GM21447 (cell line): Measurements from ENCODE around the gene GMPS.
"Not testable (repeated sequence)": the region's sequence is repeated elsewhere in the genome, so short reads cannot be mapped to it uniquely, and the experiment has no call there.

Source experiments
- ATAC-seq: cut with Tn5 transposase; IDR thresholded peaks from one replicate; pipeline ENCODE4 v1.9.1; 2021; ENCODE audit not compliant: unreplicated experiment

The GMPS gene

DNA sequence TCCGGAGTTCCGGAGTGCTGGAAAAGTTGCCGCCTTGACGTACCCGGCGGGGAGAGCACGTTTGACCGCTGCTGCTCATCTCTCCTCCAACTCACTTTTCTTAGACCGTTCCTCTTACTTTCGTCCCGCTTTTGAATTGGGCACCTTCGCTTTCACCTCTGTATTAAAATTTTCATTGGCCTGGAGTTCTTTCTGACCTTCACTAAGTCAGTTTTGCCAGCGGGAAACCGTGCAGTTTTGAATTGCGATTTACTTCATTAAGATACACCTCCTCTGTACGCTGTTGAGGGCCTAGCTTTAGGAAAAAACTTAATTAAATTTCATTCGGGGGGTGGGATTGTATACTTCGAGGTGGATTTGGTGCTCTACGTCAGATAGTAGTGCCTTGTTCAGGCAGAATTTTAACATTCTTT lies 1.3 kb downstream of the GMPS start:
- ATAC-seq = peak; percentile 10

DNA sequence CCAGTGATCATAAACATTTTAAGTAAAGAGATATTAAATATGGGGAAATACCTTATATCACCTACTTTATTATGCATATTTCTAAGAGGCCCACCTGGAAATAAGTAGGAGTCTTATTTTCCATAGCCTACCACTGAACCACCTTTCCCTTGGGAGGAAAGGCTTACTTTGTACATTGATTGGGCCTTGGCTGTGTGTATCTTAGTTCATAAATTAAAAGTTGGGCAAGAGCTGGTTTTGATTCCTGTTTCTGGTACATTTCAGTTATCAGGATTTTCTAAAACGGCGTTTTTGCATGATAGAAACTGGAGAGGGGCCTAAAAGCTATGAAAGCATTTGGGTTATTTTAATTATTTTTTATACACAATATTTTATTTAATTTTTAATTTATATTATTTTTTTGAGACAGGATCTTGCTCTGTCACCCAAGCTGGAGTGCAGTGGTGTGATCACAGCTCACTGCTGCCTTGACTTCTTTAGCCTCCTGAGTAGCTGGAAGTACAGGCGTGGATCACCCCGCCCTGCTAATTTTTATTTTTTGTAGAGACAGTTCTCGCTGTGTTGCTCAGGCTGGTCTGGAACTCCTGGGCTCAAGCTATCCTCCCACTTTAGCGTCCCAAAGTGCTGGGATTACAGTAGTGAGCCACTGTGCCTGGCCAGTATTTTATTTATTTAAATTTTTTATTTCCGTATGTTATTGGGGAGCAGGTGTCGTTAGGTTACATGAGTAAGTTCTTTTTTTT lies 2.6 kb downstream of the GMPS start:
- ATAC-seq = no peak

DNA sequence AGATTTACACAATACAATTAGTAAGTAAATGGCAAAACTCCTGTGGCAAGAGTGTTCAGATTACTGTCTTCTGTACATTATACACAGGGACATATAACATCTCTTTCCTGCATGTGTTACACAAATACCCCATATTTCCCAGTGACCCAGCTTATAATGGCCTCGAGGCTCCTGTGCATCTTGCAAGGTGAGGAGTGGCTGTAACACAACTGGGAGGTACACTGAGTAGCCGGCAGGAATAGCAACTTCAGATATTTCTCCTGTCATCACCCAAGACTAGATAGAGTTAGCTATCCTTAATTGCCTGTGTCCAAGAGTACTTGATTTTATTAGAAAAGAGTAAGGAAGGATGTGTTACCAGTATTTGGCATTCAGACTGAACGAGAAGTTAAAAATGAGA lies 5.6 kb downstream of the GMPS start:
- ATAC-seq = no peak

DNA sequence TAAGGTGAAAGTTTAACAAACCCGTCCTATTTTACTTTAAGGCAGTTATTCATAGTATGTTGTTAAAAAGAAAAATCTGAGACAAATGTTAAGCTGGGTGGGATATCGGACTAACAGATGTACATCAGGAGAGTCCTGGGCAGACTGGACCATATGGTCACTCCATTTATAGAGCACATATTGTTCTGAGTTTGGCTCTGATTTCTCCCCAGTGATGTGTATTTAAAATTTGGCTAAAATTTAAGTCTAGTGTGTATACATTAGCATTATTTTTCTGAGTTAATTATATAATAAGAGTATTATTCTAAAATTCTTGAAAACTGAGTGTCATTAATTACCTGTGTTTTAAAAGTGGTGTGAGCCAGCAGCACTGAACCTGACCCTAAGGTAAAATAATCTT lies 6.1 kb downstream of the GMPS start:
- no peak for ATAC-seq

DNA sequence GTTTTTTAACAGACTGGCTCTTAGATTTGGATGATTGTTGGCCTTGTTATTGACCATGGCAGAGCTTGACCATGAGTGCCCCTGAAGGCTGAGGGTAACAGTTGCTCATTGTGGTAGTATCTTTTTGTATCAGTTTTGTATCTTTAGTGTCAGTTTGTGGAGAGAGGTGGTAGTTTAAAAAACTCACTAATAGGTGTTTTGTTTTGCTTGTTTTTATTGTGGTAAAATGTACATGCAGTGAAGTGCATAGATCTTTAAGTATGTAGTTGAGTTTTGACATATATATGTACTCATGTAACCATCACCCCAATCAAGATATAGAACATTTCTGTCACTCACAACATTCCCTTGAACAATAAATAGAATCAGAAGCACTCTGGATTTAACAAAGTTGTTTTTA lies 9.8 kb downstream of the GMPS start:
- peak; percentile 42 for ATAC-seq

DNA sequence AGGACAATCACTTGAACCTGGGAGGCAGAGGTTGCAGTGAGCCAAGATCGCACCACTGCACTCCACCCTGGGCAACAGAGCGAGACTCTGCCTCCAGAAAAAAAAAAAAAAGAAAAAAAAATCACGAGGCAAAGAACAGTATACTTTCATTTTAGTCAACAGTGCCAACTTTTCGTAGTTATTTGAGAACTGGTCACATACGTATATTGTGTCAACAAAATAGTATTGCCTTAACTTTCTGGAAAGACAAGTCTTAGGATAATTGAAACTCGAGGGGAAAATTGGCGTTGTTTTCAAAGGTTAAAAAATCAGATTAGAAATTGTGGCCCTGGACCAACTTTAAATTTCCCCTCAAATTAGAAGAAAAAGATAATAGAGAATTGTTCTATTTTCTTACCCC lies 13.8 kb downstream of the GMPS start:
- no peak for ATAC-seq

DNA sequence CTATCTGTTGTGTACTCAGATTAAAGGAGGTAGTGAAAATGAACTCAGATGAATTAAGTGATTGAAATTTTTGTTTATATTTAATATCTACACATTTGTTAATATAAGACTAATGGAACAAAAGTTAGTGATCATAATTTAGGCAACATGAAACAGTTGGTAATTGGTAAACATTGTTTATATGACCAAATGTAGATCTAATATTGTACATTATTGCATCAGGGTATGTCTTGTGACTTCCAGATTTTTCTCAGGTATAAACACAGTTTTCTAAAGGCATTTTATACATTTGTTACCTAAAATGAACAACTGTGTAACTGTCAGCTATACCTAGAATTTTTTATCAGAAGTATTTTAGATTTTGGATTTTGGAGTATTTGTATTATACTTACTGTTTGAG lies 14.8 kb downstream of the GMPS start:
- ATAC-seq = no peak

DNA sequence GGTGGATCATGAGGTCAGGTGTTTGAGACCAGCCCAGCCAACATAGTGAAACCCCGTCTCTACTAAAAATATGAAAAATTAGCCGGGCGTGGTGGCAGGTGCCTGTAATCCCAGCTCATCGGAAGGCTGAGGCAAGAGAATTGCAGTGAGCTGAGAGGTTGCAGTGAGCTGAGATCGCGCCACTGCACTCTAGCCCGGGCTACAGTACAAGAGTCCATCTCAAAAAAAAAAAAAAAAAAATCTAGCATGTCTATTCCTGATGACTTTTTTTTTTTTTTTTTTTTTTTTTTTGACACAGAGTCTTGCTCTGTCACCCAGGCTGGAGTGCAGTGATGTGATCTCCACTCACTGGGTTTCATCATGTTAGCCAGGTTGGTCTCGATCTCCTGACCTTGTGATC lies 15.9 kb downstream of the GMPS start:
- ATAC-seq = not testable (repeated sequence)

DNA sequence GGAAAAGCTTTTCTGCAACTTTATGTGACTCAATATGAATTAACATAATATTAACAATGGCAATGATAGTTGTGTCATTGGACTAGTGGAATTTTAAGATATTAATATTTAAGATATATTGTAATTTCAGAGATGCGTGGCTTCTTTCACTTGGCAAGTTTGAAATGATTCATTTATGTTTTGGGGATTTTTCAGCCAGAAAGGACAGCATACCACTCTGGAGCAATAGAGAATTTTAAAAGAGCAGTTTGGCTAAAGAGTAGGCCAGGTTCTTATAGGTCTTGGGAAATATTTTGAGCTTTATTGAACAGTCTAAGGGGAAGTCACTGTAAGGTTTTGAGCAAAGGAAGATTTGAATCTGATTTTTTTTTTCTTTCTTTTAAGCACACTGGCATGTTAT lies 16.5 kb downstream of the GMPS start:
- ATAC-seq = no peak

DNA sequence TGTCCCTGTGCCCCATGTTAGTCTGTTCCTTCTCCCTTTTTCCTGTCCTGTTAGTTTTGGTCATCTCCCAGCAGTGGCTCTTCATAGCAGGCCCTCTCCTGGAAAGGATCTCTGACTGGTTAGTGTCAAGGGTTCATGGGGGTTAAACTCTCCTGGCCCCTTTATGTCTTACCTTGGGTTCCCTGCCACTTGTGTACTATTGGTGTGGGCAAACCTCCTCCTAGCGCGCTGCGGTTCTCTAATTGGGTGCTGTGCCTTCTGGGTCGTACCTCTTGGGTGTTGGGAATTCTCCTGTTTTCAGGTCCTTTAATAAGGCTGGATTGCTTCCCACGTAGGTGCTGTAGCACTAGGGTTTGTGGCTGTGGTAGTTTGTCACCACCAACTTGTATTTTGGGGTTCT lies 18.8 kb downstream of the GMPS start:
- ATAC-seq = no peak

DNA sequence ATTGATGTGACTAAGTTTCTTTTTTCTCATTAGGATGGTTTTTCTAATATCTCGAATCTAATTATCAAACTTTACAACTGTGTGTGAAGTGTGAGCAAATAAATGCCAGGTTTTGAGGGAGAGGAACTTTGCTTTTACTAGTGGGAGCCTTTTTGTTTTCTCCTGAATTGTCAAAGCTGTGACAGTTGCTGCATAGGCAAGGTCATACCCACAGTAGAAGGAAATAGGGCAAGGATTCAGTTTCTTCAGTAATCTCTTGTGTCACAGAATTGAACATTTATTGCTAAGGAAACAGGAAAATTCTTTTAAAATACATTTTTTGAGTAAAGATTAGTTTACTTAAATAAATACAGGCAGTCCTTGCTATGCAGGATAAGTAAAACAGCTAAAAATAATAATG lies 19.5 kb downstream of the GMPS start:
- ATAC-seq = no peak

DNA sequence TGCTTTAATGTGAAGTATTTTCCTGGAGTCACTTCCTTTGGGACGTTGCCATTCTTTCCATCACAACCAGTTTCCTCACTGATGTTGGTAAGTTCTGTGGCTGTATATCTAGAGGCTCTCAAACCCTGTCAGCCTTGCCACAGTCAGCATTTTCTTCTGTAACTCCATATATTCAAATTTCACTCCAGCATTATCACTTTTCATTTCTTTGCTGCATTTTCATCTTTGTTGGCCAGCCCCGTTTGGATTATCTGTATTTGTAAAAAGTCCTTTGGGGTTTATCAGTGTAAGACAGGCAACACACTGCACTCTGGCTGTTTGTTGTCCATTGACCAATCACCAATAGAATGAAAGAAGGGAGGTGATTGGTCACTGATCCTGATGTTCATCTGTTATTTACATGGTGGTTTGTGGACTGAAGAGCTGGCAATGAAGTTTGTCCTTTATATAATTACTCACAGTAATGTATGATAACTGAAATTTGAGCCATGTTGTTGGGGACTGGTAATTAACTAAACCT lies 20.3 kb downstream of the GMPS start:
- no peak for ATAC-seq

DNA sequence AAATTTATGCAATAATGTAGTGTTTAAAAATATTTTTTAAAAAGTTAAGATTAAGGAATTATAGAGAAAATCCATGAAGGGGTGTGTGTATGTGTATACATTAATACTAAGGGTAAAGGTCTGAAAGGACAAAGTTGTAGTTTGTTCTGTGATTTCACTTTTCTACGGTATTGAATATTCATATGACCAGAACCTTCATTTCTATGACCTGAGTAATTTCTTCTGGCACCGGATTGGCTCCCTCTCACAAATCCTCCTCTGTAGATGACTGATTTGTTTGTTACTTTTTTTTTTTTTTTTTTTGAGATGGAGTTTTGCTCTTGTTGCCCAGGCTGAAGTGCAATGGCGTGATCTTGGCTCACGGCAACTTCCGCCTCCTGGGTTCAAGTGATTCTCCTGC lies 20.9 kb downstream of the GMPS start:
- no peak for ATAC-seq

DNA sequence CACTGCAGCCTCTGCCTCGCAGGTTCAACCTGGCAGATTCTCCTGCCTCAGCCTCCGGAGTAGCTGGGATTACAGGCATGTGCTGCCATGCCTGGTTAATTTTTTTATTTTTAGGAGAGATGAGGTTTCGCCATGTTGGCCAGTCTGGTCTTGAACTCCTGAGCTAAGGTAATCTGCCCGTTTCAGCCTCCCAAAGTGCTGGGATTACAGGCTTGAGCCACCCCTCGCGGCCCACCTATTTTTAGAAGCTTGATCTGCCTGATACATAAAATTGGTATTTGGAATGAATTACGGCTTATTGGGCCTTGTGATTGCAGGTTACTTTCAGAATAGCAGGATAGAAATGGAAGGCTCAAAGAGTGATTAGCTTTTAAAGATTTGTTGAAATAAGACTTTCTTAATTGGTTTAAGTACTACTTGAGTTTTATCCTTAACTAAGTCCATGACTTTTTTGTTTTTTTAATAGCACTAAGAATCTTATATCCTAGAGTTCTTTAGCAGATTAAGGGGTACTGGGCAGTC lies 25.0 kb downstream of the GMPS start:
- ATAC-seq = no peak

DNA sequence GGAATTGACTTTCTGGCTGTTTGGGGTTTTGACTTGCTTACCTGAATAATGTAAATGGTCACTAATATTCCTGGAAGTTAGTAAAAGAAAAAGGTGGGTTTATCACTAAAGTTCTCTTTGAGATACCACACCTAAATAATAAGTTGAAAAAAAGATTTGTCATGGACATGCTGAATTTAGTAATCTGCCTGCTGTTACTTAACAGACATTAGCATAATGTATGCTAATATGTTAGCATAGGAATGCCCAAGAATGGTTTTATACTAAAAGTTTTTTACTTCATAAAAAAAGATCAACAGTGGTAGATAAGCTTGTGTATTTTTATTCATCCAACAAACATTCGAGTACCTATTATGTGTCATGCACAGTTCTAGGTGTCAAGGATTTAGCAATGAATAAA lies 36.5 kb downstream of the GMPS start:
- no peak for ATAC-seq

DNA sequence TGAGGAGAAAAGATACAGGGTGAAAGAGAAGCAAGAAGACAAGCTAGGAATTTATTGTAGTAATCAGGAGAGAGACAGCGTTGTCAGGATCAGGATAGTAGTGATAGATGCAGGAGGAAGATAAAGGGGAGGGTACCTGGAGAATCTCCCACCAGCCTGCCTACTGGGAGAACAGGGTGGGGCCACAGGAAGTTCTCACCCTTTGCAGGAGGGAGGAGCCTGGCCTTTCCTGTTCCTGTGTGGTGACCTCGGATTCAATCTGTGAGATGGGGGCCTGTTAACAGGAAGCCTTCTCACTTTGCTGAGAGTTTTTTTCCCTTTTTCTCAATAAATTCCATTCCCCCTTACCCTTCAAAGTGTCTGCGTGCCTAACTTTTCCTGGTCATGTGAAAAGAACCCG lies 37.6 kb downstream of the GMPS start:
- ATAC-seq = no peak

DNA sequence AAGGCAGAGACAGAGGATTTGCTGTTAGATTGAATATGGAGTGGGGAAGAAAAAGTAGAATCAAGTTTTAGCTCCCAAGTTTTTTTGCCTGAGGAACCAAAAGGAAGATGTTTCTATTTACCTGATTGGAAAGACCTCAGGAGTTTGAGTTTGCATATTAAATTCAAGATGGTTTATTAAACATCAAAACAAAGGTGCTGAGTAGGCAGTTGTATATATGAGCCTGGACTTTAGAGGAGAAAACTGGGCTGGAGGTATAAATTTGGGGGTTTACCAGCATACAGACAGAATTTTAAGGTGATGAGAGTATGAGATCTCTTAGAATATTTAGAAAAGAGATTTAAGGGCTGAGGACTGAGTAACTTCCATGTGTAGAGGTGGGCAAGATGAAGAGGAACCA lies 38.2 kb downstream of the GMPS start:
- ATAC-seq = no peak

DNA sequence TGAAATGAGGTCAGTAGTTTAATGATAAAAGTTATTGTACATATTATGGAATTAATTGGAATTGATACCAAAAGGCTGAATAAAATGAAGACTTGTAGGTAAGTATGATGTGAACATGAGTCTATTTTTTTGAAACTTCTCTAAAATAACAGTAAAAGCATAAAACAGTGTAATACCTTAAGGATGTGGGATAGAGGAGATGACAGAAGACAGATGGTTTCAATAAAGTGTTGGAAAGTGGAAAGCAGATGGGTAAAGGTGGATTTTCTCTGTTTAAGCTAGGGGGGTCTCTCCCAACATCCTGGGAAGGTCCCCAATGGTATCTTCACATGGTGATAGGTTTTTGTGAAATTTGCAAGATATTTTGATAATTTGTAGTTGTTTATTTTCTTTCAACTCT lies 41.6 kb downstream of the GMPS start:
- ATAC-seq = no peak

DNA sequence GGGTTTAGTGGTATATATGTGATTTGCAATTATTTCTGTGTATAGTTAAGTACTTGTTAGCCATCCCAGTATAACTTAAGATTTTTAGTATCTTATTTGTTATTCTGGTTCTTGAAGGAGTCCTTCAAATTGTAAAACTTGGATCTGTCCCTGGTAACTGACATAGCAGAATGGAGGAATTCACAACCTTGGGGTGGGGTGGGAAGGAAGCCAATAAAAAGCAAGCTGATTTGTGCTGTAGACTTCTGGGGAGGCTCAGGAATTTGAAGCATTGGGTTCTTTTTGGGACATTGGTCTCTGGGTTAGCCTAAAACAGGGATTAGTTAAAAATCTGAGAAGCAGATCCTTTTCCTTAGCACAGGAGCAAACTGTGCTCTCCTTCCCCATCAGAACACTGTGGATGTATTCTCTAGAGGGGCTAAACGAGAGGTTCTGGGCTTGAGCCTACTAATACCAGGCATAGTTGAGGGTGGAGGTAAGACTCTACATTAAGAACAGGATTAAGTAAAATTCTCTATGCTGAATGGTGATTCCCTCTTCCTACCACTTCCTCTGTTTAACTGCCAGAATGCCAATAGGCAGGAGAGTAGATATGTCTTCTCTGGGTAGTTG lies 42.2 kb downstream of the GMPS start:
- no peak for ATAC-seq

DNA sequence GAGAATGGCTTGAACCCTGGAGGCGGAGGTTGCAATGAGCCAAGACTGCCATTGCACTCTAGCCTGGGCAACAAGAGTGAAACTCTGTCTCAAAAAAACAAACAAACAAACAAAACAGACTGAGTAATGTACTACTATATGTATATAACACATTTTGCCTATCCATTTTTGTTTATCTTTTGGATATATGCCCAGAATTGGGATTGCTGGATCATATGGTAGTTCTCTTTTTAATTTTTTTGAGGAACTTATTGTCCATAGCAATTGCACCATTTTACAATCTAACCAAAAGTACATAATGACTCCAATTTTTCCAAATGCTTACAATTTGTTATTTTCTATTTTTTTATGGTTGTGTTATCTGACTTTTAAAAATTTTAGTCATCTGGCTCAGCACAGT lies 47.3 kb downstream of the GMPS start:
- ATAC-seq = no peak

DNA sequence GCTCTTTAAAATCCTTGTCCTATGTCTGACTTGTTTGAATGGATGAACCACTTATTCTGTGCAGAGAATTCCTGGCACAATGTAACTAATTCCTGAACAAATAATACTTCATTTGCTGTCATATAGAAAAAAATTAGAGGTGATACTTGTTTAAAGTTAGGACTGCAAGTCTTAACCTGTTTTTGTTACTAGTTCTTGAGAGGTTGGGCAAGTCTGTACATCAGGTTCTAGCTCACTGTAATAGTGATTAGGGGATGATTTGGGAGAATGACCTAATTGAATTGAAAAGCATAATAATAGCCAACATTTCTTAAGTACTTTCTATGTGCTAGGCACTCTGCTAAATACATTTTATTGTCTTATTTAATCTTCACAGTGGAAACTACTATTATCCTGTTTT lies 49.3 kb downstream of the GMPS start:
- ATAC-seq = no peak

DNA sequence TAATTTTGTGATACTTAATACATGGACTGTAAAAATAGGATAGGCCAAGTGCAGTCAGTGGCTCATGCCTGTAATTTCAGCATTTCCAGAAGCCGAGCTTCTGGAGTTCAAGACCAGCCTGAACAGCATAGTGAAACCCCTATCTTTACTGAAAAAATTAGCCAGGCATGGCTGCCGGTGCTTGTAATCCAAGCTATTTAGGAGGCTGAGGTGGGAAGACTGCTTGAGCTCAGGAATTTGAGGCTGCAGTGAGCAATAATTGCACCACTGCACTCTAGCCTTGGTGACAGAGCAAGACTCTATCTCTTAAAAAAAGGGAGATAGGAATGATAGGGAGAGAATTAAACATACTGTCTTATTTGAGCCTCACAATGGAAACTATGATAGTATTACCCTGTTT lies 51.0 kb downstream of the GMPS start:
- no peak for ATAC-seq

DNA sequence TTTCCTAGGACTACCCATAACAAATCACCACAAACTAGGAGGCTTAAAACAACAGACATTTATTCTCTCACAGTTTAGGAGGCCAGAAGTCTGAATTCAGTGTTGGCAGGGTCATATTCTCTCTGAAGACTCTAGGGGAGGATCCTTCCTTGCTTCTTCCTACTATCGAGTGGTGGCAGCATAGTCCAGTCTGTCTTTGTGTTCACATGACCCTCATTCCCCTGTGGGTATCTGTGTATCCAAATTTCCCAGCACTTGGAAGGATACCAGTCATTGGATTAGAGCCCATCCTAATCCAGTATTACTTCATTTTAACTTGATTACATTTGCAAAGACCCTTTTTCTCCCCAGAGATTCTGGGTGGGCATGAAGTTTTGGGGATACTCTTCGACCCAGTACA lies 63.8 kb downstream of the GMPS start:
- ATAC-seq = no peak
